Superior temporal gyrus (tissue), 1 donor: ENCODE measurements around the gene RAB3IP.
"Not testable (repeated sequence)": the region's sequence is repeated elsewhere in the genome, so short reads cannot be mapped to it uniquely, and the experiment has no call there.

Experiments used
- DNase-seq: peaks from one replicate; pipeline ENCODE4 v3.0.0-alpha.2; 2016; ENCODE audit errors: extremely low spot score

Gene RAB3IP

GRCh38 chr12:69834576-69834975 lies 95.9 kb downstream of the RAB3IP start:
- DNase-seq = no peak

- DNase-seq = no peak
Measured at GRCh38 chr12:69835081-69835480, 96.4 kb downstream of the RAB3IP start.

- DNase-seq = no peak
Measured at GRCh38 chr12:69836015-69836414, 97.4 kb downstream of the RAB3IP start.

- peak; percentile 44 for DNase-seq
Measured at GRCh38 chr12:69837191-69837590, 98.5 kb downstream of the RAB3IP start.

- DNase-seq = no peak
Measured at GRCh38 chr12:69837657-69838415, 99.2 kb downstream of the RAB3IP start.

- DNase-seq = no peak
Measured at GRCh38 chr12:69840727-69841126, 102.1 kb downstream of the RAB3IP start.

- DNase-seq = no peak
Measured at GRCh38 chr12:69843608-69844007, 104.9 kb downstream of the RAB3IP start.

GRCh38 chr12:69844416-69844815 lies 105.8 kb downstream of the RAB3IP start:
- DNase-seq = no peak

- no peak for DNase-seq
Measured at GRCh38 chr12:69844836-69845235, 106.2 kb downstream of the RAB3IP start.

- peak; percentile 44 for DNase-seq
Measured at GRCh38 chr12:69846976-69847375, 108.3 kb downstream of the RAB3IP start.

GRCh38 chr12:69851976-69852375 lies 113.3 kb downstream of the RAB3IP start:
- DNase-seq = no peak

- DNase-seq = not testable (repeated sequence)
Measured at GRCh38 chr12:69853176-69853961, 114.7 kb downstream of the RAB3IP start.

- DNase-seq = no peak
Measured at GRCh38 chr12:69866698-69867097, 128.0 kb downstream of the RAB3IP start.

GRCh38 chr12:69868695-69869094 lies 130.0 kb downstream of the RAB3IP start:
- no peak for DNase-seq

- no peak for DNase-seq
Measured at GRCh38 chr12:69872804-69873203, 134.1 kb downstream of the RAB3IP start.
